HG02571 (cell line): ENCODE measurements around the gene FSCN2.

Experiments
- ATAC-seq: cut with Tn5 transposase; IDR thresholded peaks from one replicate; pipeline ENCODE4 v1.9.1; 2021; ENCODE audit warnings: mild to moderate bottlenecking, moderate library complexity; ENCODE audit not compliant: unreplicated experiment

The FSCN2 gene

DNA sequence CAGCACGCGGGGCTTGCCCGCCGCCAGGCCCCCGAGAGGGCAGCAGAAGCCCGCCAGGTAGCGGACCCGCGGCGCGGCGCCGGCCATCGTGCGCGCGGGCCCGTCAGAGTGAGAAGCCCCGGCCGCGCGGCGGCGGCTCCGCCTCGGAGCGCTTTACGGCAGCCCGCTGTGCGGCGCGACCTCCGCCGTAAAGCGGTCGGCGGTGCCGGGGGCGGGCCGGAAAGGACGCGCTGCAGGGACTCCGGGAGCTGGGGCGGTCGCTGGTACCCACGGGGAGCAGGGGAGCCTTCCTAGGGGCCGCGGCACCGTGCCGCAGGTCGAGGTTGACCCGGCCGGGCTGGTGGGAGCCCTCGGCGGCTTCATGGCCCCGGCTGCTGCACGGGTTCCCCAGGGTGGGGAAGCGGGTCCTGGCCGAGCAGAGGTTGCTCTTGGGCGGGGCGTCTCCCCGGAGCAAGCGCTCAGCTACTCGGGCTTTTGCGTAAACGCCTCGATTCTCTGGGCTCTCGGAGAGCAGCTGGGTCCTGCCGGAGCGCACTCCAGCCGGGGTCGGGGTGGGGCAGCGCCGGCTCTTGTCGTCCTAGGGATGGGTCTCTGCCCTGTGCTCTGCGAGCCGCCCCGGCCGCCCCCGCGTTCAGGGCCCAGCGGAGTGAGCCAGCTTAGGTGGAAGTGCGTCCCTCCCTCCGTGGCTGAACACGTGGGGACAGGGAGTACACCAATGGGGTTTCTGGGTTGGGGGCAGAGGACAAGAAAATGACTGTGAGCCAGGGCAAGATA, 24.3 kb downstream of the FSCN2 start, which contains the start of gene FAAP100:
TSS of gene FAAP100 (minus strand) at position 110 of the 774 bp plus-strand sequence. CDS start at position 87, 23 bp downstream.
- ATAC-seq: peak; percentile 42

DNA sequence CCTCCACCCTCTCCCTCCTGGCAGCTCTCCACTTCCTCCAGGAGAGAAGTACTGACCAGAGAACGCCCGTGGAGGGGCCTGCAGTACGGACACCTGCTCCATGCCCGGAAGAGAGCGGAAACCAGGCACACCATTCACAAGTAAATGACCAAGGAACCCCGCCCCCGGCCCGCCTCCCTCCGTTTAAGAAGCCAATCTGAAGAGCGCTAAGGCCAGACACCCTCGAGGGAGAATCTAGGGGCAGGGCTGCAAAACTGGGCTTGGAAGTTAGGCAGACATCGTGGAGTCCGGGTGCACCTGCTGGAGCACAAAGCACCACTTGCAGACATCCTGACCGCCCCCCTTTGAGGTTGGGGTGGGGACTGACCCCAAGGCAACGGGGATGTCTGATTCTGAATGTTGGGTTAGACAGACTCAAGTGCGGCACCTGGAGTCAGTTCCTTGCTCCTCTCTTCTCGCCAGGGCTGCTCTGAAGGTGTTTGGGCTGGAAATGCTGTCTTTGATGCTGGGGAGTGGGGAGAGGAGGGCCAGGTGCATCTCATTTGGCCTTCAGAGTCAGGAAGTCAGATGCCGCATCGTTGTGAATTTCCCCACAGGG, 24.9 kb downstream of the FSCN2 start:
- ATAC-seq: peak; percentile 39

DNA sequence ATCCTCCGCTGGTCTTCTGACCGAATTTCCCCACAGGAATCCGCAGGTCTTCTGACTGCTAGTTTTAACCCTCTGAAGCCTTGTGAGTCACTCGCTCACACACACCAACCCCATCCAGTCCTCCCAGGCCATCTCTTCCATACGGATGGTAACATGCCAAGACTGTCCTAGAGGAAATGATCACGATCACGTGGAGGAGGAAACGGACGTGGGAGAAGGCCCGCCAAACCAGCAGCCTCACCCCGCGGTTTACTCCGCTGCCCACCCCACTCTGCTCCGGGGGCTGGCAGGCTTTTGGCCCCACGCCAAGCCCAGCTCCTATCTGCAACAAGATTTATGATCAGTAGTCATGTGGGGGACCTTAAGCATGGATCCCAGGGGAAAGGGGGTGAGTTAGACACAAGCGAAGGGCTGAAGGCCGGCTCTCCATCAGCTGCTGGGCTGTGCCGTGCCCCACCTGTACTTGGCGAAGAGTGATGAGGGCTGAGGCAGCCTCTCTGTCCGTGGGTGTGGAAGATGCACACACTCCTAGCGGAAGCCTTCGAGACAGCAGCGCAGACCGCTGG, 25.5 kb downstream of the FSCN2 start:
- ATAC-seq: no peak

DNA sequence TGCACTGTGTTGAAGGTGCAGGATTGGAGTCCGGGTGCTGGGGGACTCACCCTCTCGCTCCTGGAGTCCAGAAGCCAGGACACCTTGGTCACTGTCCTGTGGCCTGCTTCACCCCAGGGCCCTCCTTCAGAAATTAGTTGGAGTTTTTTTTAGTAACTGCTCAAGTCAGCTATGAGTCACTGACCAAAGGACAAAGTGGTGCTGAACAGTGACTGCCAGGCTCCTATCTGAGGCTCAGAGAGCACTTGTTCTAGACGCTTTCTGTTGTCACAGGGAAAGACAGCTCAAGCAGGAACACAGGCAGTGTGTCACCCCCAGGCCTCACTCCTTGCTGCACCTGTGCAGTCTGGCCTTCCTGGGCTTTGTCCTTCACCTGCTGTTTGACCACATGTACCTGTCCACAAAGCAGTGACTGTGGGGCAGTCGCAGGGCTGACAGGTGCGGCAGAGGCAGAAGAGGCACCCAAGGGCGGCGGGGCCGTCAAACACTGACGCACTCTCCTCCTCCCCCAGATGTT, 28.1 kb downstream of the FSCN2 start:
- no peak for ATAC-seq

DNA sequence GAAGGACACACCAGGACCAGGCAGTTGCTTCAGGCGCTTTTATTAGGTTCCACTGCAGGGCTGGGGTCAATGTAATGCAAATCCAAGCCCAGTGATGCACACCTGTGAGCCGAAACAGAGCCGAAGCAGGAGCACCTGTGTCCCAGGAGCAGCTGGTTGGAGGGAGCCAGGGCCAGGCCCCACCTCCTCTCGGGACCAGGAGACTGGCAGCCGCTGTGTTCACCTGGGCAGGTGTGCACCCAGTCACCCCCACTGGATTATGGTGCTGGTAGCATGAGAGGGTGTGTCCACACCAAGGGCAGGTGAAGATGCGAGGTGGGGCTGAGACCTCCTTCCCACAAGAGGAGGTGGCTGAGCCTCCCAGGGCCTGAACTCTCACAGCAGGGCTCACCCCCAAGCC, 28.7 kb downstream of the FSCN2 start:
- no peak for ATAC-seq

DNA sequence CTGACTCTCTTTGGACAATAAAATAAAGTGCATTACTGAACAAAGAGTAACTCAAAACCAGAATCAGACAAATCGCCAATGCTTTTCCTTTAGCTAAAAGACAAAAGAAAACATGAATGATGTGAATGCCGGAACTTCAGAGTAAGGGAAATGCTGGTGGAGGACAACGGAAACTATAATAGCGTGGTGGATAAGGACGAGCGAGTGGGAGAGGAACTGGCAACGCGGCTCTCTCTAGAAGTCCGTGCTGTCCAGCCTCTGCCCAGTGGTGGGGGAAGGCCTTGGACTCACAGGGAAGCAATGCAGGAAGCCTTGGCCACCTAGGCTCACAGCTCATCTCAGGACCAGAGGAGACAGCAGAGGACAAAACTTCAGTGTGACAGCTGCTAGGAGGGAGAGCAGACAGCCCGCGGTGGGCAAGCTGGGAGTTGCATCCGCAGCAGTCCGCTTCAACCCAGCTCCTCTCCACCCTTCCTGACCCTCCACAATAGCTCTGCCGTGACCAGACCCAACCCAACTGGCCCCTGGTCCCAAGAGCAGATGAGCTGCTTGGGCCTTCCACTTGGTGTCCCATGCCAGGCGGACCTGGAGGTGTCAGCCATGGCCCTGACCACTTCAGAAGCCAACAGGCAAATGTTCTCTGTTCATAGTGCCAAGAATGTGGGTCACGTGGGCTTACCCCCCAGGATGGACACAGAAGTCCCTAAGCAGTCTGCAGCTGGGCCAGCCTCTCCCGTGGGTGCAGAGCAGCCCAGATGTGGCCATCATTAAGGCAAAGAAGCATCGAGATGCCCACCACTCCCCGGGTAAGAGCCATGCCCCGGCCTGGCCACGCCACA, 29.3 kb downstream of the FSCN2 start:
- no peak for ATAC-seq

DNA sequence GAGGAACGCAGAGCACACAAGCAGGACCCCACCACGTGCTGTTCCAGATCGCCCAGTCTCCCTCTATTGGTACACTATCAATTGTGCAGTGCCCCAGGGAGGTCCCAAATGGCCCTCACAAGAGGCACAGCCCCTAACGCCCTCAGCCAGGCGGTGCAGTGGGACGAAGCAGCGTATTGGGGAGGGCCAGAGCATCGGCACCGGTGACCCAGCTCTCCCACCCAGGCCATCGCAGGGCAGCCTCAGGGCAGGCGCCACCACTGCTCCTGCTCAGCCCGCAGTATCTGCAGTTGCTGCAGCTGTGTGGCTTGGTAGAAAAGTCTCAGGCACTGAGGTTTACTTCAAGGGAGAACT, 29.9 kb downstream of the FSCN2 start:
- no peak for ATAC-seq

DNA sequence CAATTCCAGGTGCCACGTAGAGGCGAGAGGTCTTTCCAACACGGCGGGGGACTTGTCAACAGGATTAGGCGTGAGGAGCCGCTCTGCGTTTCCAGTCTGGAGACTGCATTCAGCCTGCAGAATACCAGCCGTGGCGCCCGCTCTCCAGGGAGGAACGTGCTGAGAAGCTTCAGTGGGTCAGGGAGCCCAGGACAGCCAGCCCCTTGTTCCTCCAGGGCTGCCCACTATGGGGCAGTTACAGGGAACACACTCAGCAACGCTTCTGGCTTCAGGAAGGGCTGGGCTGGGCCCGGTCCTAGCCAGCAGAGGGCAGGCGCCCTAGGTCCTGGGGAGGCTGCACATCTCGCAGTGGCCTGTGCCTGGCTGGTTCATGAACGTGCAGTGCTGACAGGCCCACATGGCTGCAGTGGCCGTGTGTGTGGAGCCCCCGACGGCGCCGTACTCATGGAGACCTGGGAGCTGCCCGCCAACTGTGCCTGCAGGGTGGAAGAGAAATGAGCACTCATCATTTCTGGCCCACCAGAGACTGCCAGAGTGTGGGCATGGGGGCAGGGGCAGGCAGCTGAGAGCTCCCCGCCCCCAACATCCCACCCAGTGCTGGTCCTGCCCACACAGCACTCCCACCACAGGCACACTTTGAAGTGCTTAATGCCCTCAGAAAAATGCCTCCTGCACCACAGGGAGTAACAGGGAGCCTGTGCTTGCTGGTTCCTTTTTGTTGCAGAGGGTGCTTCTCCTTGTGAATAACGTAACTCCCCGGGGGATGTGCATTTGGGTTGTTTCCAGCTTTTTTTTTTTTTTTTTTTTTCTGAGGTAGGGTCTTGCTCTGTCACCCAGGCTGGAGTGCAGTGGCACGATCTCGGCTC, 31.0 kb downstream of the FSCN2 start:
- no peak for ATAC-seq

DNA sequence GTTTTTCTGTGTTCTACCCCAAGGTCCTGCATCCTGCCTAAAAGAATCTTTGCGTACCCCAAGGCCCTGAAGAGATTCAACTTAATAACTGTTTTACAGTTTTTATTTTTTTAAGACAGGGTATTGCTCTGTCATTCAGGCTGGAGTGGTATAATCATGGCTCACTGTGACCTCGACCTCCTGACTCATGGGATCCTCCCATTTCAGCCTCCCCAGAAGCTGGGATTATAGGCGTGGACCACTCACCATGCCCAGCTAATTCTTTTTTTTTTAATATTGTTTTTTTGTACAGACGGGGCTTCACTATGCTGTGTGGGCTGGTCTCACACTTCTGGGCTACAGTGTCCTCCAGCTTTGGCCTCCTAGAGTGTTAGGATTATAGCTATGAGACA, 33.3 kb downstream of the FSCN2 start:
- no peak for ATAC-seq

DNA sequence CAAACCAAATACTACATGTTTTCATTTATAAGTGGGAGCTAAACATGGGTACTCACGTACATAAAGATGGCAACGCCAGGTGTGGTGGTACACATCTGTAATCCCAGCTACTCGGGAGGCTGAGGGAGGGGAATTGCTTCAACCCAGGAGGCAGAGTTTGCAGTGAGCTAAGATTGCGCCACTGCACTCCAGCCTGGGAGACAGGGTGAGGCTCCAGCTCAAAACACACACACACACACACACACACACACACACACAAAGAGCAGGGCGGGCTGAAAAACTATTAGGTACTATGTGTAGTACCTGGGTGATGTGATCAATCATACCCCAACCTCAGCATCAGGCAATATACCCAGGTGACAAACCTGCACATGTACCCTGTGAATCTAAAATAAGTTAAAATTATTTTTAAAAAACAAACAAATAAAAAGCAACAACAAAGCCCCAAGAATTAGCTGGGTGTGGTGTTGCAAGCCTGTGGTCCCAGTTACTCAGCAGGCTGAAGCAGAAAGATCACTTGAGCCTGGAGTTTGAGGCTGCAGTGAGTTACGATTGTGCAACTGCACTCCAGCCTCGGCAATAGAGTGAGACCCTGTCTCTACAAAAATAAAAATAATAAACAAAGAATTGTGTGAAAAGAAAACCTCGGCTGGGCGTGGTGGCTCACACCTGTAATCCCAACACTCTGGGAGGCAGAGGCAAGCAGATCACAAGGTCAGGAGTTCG, 35.8 kb downstream of the FSCN2 start:
- no peak for ATAC-seq

DNA sequence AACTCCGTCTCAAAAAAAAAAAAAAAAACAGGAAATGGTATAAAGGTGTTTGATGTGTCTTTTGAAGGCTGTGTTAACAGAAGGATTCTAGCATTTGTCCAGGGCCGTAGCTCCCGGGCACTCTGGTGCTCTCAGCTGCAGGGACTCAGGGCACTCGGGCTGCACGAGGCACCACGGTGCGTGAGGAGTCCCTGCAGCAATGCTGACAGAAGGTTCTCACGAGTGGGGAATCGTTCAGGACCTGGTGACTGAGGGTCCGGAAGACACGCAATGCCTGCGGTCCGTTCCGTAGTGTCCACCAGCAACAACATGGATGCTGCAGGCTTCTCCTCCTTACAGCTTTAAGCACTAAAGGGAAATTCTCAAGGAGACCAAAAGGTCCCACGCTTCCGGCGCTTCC, 36.6 kb downstream of the FSCN2 start:
- no peak for ATAC-seq

DNA sequence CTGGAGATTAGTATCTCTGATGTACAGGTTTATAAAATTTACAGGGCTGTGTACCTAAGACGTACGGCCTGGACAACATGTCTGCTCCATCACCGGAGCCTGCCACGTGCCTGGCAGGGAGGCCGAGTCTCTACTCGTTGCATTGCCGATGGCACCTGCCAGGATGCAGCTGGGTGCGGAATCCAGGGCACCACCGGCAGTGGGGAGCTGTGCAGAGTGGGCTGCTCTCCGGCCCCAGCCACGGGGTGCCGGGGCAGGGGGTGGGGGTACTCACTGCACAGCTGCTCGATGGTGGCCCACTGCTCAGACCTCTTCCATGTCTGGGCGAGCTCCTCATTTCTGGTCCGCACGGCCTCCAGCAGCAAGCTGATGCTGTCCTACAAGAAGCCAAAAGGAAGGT, 37.1 kb downstream of the FSCN2 start:
- no peak for ATAC-seq

DNA sequence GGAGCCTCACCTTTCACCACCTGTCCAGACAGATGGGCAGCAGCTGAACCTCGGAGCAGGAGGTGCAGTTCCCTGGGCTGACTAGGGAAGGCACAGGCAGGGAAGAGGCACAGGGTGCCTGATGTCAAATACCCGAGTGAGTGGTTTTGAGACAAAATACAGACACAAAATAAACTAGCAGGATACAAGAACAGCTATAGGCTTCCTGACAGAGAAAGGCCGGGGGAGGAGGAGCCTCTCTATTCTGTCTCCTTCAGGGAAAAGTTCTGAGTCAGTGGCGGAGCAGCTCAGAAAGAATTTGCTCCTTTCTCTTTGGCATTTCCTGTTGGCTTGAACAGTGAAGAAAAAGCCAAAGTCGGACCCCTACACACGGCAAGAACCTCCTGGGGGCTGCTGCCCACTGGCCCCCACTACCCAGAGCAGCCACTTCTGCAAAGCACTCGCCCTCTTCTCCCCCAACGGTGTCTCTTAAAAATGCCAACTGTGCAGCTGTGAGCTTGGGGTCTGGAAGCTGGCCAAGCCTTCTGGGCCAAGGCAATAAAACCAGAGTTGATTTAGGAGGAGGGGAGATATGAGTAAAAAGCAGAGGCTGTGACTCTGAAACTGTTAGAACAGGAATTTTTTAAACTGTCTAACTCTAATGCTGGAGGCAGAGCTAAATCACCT, 38.4 kb downstream of the FSCN2 start:
- ATAC-seq: no peak

DNA sequence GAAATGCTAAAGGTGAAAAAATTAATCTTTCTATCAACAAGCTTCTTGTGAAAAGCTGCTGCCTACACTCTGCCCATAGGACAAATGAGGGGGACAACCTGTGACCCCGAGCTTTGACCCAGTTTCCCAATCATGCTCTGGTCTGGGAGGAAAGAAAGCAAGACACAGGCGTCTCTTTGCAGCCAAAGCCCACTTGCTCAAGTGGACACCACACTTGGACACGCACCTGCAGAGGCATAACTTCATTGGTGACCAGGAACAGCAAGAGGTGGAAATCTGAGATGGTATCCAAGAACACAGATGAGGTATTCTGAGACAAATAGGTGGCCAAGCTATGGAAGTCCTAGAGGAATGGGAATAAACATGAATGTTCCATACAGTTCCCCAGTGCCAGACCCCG, 39.0 kb downstream of the FSCN2 start:
- no peak for ATAC-seq

DNA sequence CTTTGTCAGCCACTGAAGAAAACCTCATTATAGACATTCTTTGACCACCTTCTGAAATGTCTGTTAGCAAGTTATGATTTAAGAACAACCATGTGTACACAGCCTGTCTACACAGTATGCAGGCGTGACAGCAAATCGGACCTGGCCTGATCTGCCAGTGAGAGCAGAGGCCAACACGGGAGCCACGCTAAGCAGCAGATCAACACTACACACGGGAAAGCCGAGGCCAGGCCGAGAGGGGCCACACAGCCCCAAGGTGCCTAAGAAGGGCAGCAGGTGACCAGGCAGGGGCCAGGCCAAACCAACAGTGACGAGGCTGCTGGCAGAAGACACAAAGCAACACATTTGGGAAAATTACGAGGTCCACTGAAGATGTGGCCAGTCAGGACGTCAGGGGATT, 40.2 kb downstream of the FSCN2 start:
- ATAC-seq: no peak

DNA sequence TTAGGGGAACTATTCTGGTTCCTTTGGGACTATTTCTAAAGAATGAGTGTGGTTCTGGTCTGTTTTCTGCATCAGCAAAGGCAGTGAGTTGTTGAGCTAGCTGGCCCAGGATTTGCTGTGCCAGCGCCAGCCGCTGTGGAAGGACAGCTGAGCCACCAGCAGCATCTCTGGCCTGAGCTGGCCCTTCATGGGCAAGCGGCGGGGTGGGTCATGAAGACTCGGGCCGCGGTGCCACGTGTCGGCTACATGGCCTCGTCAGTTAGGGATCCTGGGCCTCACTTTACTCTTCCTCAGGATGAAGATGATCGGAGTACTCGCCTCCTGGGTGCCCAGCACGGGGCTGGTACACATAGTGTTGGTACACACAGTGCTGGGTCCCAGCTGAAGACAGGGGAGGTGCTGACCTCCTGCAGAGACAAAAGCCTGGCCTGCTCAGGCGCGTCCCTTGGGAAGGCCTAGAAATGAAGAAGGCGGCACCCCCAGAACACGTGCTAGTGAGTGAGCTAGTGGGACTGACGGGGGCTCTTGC, 41.9 kb downstream of the FSCN2 start:
- ATAC-seq: no peak

DNA sequence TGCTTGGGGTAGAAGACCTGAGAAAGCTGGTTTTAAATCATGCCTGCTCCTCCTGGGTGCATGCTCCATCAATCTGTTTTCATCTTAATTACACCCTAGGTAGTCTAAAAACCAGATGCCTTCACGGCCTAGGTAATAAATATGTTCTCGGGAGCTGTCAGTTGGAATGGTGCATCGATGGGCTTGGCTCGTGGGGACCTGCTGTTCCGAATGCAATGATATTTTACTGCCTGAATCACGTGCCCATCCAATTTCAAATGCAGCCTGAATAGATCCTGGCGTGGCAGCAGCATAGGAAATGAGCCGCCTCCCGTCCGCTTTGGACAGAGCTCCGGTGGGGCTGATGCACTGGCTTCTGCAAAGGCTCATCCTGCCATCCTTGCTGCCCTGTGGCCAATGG, 42.8 kb downstream of the FSCN2 start:
- no peak for ATAC-seq

DNA sequence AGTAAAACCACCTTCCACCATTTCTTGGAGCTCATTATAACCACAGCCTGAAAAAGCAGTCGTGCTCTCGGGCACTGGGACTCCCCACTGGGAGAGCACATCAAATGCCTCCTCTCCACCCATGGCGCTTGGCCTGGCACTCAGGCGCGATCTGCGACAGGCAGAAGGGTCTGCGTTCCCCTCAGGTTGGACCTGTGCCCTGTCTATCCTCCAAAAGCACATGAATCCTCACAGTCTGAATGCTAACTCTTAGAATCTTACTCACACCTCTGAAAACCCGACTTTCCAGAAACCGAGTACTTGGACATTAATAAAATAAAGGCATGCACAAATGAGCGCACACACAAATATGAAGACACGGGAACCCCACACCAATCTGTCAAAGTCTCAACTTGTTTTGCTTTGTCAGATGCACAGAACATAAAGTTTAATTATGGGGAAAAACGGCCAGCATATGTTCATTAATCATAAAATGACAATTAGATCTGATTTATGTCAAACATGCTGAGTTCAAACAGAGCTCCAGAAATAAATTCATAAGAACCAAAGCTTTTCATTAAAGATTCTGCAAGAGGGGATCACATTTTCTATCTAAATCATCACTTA, 44.5 kb downstream of the FSCN2 start:
- ATAC-seq: no peak
